Measurements from ENCODE around the gene UBXN7. TPM values are rescaled to one million over a fixed set of nuclear protein-coding genes. Genes with fewer than 3 reads are reported as not detected.

UBXN7 gene
- polyA plus RNA-seq, 1 of the 3 experiments (the other 2 are of a cell fraction), result 6.4 TPM

- Histone ChIP-seq H3K36me3 (replicated peaks in 1 of 2; ENCODE audit: control insufficient read depth in 1 of 2, insufficient read depth in 2 of 2, low read length in 1 of 2) (peaks cover 2 to 17% of the 10 kb centered on the region in 2 experiments), H4K20me1 (ENCODE audit: insufficient read depth) (peaks cover 40% of the 10 kb centered on the region), H3F3A (replicated peaks; ENCODE audit: insufficient read depth) (peaks cover 14% of the 10 kb centered on the region), H2AFZ (ENCODE audit: low read depth) (peak overlapping the region; percentile 66), H3K27me3 (ENCODE audit: insufficient read depth) (no peaks in the 10 kb centered on the region), H3K27ac (ENCODE audit: low read depth in 2 of 2, low read length in 1 of 2) (peak overlapping the region; percentile 76 to 89), H3K4me2 (peak overlapping the region; percentile 83), H3K9me2 (no peaks in the 10 kb centered on the region), H3K79me2 (ENCODE audit: insufficient read depth) (peaks cover 58% of the 10 kb centered on the region), H3K9ac (peak overlapping the region; percentile 90), H3K9me3 (no peaks in the 10 kb centered on the region), H3K4me1 (ENCODE audit: control insufficient read depth in 1 of 2, insufficient read depth in 2 of 2, low read depth in 1 of 2, low read length in 1 of 2) (peaks cover 0 to 6% of the 10 kb centered on the region in 2 experiments; a peak in 2 of 4 replicates), H3K4me3 (ENCODE audit: low read depth in 2 of 2, low read length in 1 of 2) (peak overlapping the region; percentile 77 to 87)
- ChIA-PET POLR2A (interaction anchor here (0.7 to 1.1 kb wide), 2 partner anchors 9 to 113 kb away, joined by 3 to 7 read pairs; partner anchors contain the start of gene DYNLT2B), CTCF (no interaction called here)
- peak; percentile 44 for DNase-seq
- TF ChIP-seq RXRA (IDR thresholded peaks at IDR 0.05; ENCODE audit: borderline replicate concordance, low read depth) (no peak), MEF2A (IDR thresholded peaks at IDR 0.05; ENCODE audit: borderline replicate concordance, low read depth) (no peak), IRF3 (IDR thresholded peaks at IDR 0.05; ENCODE audit: low read depth, low read length) (no peak), CTCF (IDR thresholded peaks at IDR 0.05) (no peak), MAX (IDR thresholded peaks at IDR 0.05; ENCODE audit: low read depth) (no peak), CHD2 (IDR thresholded peaks at IDR 0.05; ENCODE audit: low read length, partially characterized antibody) (no peak), MXI1 (IDR thresholded peaks at IDR 0.05; ENCODE audit: low read depth, low read length) (no peak), NRF1 (IDR thresholded peaks at IDR 0.05; ENCODE audit: low read depth, low read length) (no peak), RAD21 (IDR thresholded peaks at IDR 0.05; ENCODE audit: low read length) (no peak), ZBTB33 (IDR thresholded peaks at IDR 0.05; ENCODE audit: borderline replicate concordance, low read depth) (no peak), FOSL2 (IDR thresholded peaks at IDR 0.05; ENCODE audit: borderline replicate concordance, low read depth) (no peak), GATA2 (CRISPR knock-in tag; IDR thresholded peaks at IDR 0.05) (peak; percentile 6; the same call in 1 of the 2 replicates), REST (IDR thresholded peaks at IDR 0.05; ENCODE audit: low read depth, low read length) (0 out of 2 replicates have a peak, but pooled peaks have one; percentile 52), YY1 (IDR thresholded peaks at IDR 0.05; ENCODE audit: low read depth) (peak; percentile 14; the same call in 1 of the 2 replicates), TAF1 (IDR thresholded peaks at IDR 0.05; ENCODE audit: borderline replicate concordance, low read depth, low read length) (no peak), USF2 (IDR thresholded peaks at IDR 0.05; ENCODE audit: borderline replicate concordance, low read depth, low read length) (no peak), SMC3 (IDR thresholded peaks at IDR 0.05; ENCODE audit: low read depth, low read length) (no peak), FOXM1 (IDR thresholded peaks at IDR 0.05; ENCODE audit: low read depth) (no peak), RFX5 (IDR thresholded peaks at IDR 0.05; ENCODE audit: low read length) (no peak), POLR2AphosphoS5 (IDR thresholded peaks at IDR 0.05; ENCODE audit: low read depth, low read length) (peak; percentile 61; the same call in 1 of the 2 replicates)
- 1% methylated on average over 38 of the region's 50 CpGs for WGBS (ENCODE audit: low lambda C conversion rate)
These were observed 768 bp downstream of the UBXN7 start for GRCh38 chr3:196431181-196432136.

Measured in SK-N-SH (cell line).